OCI-LY3 (cell line): ENCODE data around the gene STRA6.

Experiments
- H2AFZ ChIP-seq: fragments of 200-600, 300-600 bp; shearing (Covaris generic); 2 replicates; pipeline ENCODE4 v1.6.0; 2014; ENCODE audit warnings: antibody characterized with exemption, low read depth, low read length
- H3K27ac ChIP-seq: fragments of 200-600, 300-600 bp; sonication (generic); 2 replicates; pipeline ENCODE4 v1.5.1; 2014; ENCODE audit warnings: mild to moderate bottlenecking, low read length, moderate library complexity, mixed read lengths
- H3K27me3 ChIP-seq: fragments of 200-600, 300-600 bp; sonication (generic); 2 replicates; pipeline ENCODE4 v1.6.1; 2014; ENCODE audit warnings: low read depth, low read length, mixed read lengths
- H3K36me3 ChIP-seq: fragments of 200-600, 300-600 bp; sonication (generic); replicated peaks from 2 replicates; pipeline ENCODE3; 2014; ENCODE audit warnings: low read depth, low read length, mixed read lengths
- H3K4me1 ChIP-seq: fragments of 300-600, 200-600 bp; sonication (generic); 2 replicates; pipeline ENCODE4 v1.6.1; 2014; ENCODE audit warnings: low read length, mixed read lengths
- H3K4me2 ChIP-seq: fragments of 200-600, 300-600 bp; sonication (generic); 2 replicates; pipeline ENCODE4 v1.6.1; 2014; ENCODE audit warnings: low read length, mixed read lengths
- H3K4me3 ChIP-seq: fragments of 300-600, 200-600 bp; sonication (generic); 2 replicates; pipeline ENCODE4 v1.5.1; 2014; ENCODE audit warnings: antibody characterized with exemption, mild to moderate bottlenecking, low read length, moderate library complexity
- H3K79me2 ChIP-seq: fragments of 300-600, 200-600 bp; shearing (Covaris generic); 2 replicates; pipeline ENCODE4 v1.6.1; 2014; ENCODE audit warnings: mild to moderate bottlenecking, low read length, mixed read lengths
- H3K9ac ChIP-seq: fragments of 300-600, 200-600 bp; shearing (Covaris generic); 2 replicates; pipeline ENCODE4 v1.6.0; 2014; ENCODE audit warnings: mild to moderate bottlenecking, low read length, moderate library complexity
- H3K9me3 ChIP-seq: fragments of 200-600, 300-600 bp; shearing (Covaris generic); 2 replicates; pipeline ENCODE4 v1.6.1; 2014; ENCODE audit warnings: low read length, mixed read lengths; ENCODE audit not compliant: insufficient read depth
- H4K20me1 ChIP-seq: fragments of 200-600, 300-600 bp; sonication (generic); 2 replicates; pipeline ENCODE4 v1.6.1; 2016; ENCODE audit warnings: low read length, mixed read lengths; ENCODE audit not compliant: insufficient read depth
- EZH2phosphoT487 ChIP-seq: fragments of 200-600 bp; shearing (Covaris generic); IDR thresholded peaks from 2 replicates; pipeline ENCODE4 v1.6.1; 2018; ENCODE audit warnings: antibody characterized with exemption, mixed run types, low read depth
- TF ChIP-seq, protein P1 (sequence below): fragments of 200-600, 300-600 bp; sonication (generic); IDR thresholded peaks from 2 replicates; pipeline ENCODE4 v1.5.1; 2014; ENCODE audit warnings: antibody characterized with exemption, low read length, low read depth

Gene STRA6

GRCh38 chr15:74233373-74233772 lies 30.8 kb upstream of the STRA6 start:
- H3K4me2 ChIP-seq: no peak overlapping the region
- H3K27me3 ChIP-seq: peaks cover 28% of the 10 kb centered on the region; the same call in 1 of the 2 replicates

GRCh38 chr15:74231475-74231874 lies 28.9 kb upstream of the STRA6 start:
- no peak overlapping the region for H3K4me3 ChIP-seq
- TF ChIP-seq, protein P1, sequence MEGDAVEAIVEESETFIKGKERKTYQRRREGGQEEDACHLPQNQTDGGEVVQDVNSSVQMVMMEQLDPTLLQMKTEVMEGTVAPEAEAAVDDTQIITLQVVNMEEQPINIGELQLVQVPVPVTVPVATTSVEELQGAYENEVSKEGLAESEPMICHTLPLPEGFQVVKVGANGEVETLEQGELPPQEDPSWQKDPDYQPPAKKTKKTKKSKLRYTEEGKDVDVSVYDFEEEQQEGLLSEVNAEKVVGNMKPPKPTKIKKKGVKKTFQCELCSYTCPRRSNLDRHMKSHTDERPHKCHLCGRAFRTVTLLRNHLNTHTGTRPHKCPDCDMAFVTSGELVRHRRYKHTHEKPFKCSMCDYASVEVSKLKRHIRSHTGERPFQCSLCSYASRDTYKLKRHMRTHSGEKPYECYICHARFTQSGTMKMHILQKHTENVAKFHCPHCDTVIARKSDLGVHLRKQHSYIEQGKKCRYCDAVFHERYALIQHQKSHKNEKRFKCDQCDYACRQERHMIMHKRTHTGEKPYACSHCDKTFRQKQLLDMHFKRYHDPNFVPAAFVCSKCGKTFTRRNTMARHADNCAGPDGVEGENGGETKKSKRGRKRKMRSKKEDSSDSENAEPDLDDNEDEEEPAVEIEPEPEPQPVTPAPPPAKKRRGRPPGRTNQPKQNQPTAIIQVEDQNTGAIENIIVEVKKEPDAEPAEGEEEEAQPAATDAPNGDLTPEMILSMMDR: no peak
- no peak for TF ChIP-seq EZH2phosphoT487

More at GRCh38 chr15:74233373-74233772, 30.8 kb upstream of the STRA6 start:
- H3K27ac ChIP-seq: no peak overlapping the region
- no peaks in the 10 kb centered on the region for H3K36me3 ChIP-seq
- H4K20me1 ChIP-seq: no peaks in the 10 kb centered on the region
- no peak overlapping the region for H3K4me3 ChIP-seq
- H3K4me1 ChIP-seq: peaks cover 4% of the 10 kb centered on the region; the same call in 1 of the 2 replicates
- H3K79me2 ChIP-seq: no peaks in the 10 kb centered on the region
- no peak for TF ChIP-seq EZH2phosphoT487
- TF ChIP-seq, protein P1: no peak
- no peaks in the 10 kb centered on the region for H3K9me3 ChIP-seq
- no peak overlapping the region for H3K9ac ChIP-seq
- no peak overlapping the region for H2AFZ ChIP-seq

DNA sequence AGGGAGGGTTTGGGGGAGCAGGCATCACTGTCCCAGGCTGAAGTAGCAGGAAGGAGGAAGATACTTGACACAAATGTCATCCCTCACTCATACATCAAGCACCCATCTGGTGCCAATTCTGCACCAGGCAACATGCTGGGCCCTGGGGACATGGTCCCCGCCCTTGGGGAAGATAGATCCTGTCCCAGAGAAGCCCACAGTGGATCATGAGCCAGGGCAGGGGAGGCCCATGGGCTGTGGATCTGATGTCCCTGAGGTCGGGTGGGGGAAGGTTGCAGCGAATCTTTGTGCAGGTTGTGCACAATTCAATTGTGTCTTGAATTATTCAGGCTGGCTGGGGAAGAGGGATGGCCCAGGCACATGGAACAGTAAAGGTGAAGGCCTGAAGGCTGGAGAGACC lies 27.1 kb upstream of the STRA6 start:
- Histone ChIP-seq H3K36me3 (no peaks in the 10 kb centered on the region), H2AFZ (no peak overlapping the region), H3K9me3 (no peaks in the 10 kb centered on the region), H3K79me2 (no peaks in the 10 kb centered on the region), H3K4me2 (no peak overlapping the region), H3K27ac (no peak overlapping the region), H4K20me1 (no peaks in the 10 kb centered on the region), H3K9ac (no peak overlapping the region), H3K27me3 (peaks cover 33% of the 10 kb centered on the region; the same call in 1 of the 2 replicates), H3K4me1 (no peaks in the 10 kb centered on the region), H3K4me3 (no peak overlapping the region)
- TF ChIP-seq, protein P1: no peak
- TF ChIP-seq EZH2phosphoT487: no peak

More at GRCh38 chr15:74231475-74231874, 28.9 kb upstream of the STRA6 start:
- Histone ChIP-seq H3K9me3 (no peaks in the 10 kb centered on the region), H3K27me3 (peaks cover 36% of the 10 kb centered on the region; the same call in 1 of the 2 replicates), H3K79me2 (no peaks in the 10 kb centered on the region), H3K27ac (no peak overlapping the region), H2AFZ (no peak overlapping the region), H3K4me2 (no peak overlapping the region), H3K36me3 (no peaks in the 10 kb centered on the region), H3K4me1 (peaks cover 4% of the 10 kb centered on the region; the same call in 1 of the 2 replicates), H3K9ac (no peak overlapping the region), H4K20me1 (no peaks in the 10 kb centered on the region)

- no peak for TF ChIP-seq EZH2phosphoT487
- TF ChIP-seq, protein P1: no peak
- no peaks in the 10 kb centered on the region for H3K9me3 ChIP-seq
- H2AFZ ChIP-seq: no peak overlapping the region
- H3K27ac ChIP-seq: no peak overlapping the region
- H3K4me3 ChIP-seq: no peak overlapping the region
- H3K4me1 ChIP-seq: peaks cover 7% of the 10 kb centered on the region
- no peak overlapping the region for H3K4me2 ChIP-seq
- H3K27me3 ChIP-seq: peaks cover 27% of the 10 kb centered on the region; the same call in 1 of the 2 replicates
- H3K36me3 ChIP-seq: no peaks in the 10 kb centered on the region
- H4K20me1 ChIP-seq: no peaks in the 10 kb centered on the region
- no peak overlapping the region for H3K9ac ChIP-seq
- H3K79me2 ChIP-seq: no peaks in the 10 kb centered on the region
These were observed 26.1 kb upstream of the STRA6 start for GRCh38 chr15:74228723-74229081.
